A673 (cell line): ENCODE data around the gene CAB39.

ENCODE experiments used
- EZH2 ChIP-seq: fragments of 200-600 bp; sonication (generic); IDR thresholded peaks from 2 replicates; pipeline ENCODE4 v1.6.1; 2017; ENCODE audit warnings: borderline replicate concordance, low read depth, mild to moderate bottlenecking, mixed read lengths, antibody characterized with exemption, low read length; ENCODE audit not compliant: poor library complexity, severe bottlenecking
- TF ChIP-seq, protein P1 (sequence below): fragments of 300-800, 200-600 bp; sonication (generic); conservative IDR thresholded peaks from 2 replicates; pipeline ENCODE4 v1.5.1; 2017; ENCODE audit warnings: low read depth, mild to moderate bottlenecking, antibody characterized with exemption, low read length, moderate library complexity, mixed read lengths

DNA sequence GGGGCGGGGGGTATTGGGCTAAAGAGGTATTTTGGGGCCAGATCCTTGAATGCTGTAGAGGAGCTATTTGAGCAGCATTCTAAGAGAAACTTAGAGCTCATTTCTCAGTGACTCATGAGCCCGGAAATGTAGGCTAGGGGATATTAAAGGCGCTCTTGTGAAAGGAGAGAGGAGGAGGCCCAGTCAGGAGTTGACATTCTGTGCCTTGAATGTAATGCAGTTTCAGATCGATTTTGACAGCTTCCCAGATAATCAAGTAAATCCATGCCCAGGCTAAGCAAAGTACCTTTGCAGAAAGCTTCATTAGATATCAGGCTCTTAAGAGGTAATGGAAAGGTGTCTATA is 1.5 kb downstream of the CAB39 start:
- TF ChIP-seq, protein P1, sequence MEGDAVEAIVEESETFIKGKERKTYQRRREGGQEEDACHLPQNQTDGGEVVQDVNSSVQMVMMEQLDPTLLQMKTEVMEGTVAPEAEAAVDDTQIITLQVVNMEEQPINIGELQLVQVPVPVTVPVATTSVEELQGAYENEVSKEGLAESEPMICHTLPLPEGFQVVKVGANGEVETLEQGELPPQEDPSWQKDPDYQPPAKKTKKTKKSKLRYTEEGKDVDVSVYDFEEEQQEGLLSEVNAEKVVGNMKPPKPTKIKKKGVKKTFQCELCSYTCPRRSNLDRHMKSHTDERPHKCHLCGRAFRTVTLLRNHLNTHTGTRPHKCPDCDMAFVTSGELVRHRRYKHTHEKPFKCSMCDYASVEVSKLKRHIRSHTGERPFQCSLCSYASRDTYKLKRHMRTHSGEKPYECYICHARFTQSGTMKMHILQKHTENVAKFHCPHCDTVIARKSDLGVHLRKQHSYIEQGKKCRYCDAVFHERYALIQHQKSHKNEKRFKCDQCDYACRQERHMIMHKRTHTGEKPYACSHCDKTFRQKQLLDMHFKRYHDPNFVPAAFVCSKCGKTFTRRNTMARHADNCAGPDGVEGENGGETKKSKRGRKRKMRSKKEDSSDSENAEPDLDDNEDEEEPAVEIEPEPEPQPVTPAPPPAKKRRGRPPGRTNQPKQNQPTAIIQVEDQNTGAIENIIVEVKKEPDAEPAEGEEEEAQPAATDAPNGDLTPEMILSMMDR: no peak
- no peak for TF ChIP-seq EZH2
